COLO668 (cell line): ENCODE results near the gene ZNF592.
A peak's percentile ranks its signal among the peaks of the same experiment; 100 is the strongest.

ENCODE experiments used
- DNase-seq: peaks from one replicate; lab custom pipeline; 2025; ENCODE audit not compliant: unreplicated experiment; lab: John Stamatoyannopoulos, UW

ZNF592 gene

GRCh38 chr15:84827246-84827645 is 78.9 kb downstream of the ZNF592 start:
- no peak for DNase-seq

DNA sequence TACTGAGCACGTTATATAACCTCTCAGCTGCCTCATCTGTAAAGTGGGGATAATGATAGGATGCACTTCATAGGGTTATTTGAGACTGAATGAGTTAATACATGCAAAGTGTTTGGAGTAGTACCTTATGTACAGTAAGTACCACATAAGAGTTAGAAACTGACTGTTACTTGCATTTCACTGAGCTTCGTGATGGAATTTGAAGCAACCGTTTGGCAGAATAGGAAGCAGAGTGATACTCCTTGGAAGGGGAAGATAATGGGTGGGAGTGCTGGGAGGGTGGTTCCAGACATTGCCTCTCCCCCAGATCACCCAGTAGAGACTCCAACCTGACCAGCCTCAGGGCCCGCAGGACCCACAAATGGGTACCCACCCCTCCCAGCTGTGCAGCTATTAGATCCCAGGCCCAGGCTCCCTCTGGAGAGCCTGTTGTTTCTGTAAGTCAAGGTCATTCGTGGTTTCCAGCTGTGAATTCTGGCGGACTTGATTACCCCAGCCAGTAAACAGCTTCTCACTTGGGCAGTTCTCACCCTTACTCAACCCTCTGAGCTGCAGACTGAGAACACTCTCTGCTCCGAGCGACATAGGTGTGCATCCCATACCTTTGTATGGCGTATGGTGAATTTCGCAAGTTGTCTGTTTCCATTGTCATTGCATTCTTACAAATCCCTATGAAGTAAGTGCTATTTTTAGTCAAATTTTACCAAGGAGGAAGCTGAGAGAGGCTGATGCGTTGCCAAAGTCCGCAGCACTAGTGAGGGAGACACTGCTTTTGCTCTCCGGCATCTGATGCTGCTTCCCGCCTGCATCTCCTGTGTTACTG is 79.9 kb downstream of the ZNF592 start:
- DNase-seq, result no peak

GRCh38 chr15:84829428-84829827 is 81.0 kb downstream of the ZNF592 start:
- no peak for DNase-seq

- DNase-seq, result no peak
Observed at GRCh38 chr15:84830036-84830435, 81.6 kb downstream of the ZNF592 start.

DNA sequence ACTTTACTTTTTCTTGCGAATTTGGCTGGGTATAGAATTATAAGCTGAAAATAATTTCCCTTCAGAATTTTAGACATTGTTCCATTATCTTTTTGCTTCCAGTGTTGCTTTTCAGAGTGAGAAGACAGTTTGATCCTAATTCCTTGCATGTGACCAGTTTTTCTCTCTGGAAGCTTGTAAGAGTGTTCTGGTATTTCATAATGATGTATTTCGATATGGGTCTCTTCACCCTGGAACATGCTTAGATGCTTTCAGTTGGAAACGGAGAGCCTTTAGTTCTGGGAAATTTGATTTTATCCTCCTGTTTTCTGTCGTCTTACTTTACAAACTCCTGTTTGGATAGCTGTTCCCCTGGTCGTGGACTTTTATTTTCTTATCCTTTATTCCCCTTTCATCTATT is 82.6 kb downstream of the ZNF592 start:
- DNase-seq, result no peak

DNA sequence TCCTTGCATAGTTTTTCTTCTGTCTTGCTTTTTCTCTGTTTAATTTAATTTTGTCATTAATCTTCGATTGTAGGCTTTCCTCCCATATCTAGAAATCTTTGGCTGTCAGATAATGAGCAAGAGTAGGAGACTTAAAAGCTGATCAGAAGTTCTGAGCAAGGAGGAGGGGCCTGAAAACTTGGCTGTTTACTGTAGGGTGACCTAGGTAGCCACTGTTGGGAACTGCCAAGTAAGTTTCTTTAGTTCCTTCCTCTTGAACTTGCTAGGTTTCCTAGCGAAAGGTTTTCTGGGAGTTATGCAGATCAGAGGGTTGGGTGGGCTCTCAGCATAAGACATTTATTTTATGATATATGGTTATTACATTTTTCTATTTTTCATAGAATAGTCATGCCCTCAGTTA is 83.2 kb downstream of the ZNF592 start:
- no peak for DNase-seq

DNA sequence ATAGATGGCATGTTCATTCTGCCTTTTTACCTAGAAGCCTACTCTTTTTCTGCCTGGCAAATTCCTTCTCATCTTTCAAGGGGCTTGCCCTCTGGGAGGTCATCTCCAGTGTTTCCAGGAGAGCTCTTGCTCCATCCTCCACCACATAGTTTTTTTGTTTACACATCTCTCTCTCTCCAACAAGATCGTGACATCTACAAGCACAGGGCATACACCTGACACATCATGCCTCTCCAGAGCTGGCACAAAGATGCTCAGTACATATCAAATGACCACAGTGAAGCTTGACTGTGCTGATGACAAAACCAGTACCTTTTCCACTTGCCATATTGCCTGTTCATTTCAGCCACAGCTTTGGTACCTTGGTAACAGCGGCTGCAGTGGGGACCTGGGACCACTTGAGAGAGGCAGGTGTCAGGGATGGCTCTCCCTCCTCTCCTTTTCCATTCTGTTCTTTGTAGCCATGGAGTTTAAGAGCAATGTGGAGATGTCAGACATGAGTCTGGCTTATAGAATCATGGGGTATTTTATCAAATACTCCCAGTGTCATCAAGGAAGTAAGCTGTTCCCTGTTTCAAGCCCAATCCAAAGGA is 84.2 kb downstream of the ZNF592 start:
- peak; percentile 5 for DNase-seq

DNA sequence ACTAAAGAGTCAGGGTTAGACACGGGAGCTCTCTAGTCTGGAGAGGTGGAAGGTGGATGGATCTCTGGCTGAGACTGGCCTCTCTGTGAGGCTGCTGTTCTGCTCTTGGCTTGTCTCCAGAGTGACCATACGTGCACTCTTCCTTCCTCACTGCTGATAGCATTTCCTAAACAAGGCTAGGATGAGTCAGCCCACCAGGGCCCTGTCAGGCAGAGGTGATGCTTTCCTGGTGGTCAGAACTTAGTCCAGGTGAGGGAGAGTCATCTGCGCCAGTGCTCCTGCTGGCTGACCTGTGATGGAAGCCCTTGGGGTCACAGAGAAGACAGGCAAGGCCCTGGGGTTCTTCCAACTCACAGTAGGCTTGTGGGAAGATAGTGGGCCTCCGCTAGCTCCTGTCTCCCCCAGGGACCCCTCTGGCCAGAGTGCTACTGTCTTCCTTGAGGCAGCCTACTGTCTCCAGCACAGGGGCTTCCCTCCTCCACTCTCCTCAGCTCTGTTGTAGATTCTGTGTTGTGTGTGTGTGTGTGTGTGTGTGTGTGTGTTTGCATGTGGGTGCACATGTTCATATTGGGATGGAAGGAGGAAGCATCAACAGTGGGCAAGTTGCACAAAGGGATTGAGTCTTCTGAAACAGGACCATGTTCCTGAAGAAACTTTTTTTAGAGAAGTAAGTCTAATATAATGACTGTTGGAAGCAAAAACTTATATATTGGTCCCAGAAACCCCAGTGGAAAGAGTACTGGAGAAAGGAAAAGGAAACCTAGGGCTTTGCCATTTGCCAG is 85.2 kb downstream of the ZNF592 start:
- DNase-seq, result no peak

GRCh38 chr15:84834229-84834955 is 86.0 kb downstream of the ZNF592 start:
- DNase-seq, result peak; percentile 49

GRCh38 chr15:84834969-84835368 is 86.6 kb downstream of the ZNF592 start:
- peak; percentile 46 for DNase-seq

- DNase-seq, result no peak
Observed at GRCh38 chr15:84835661-84836337, 87.4 kb downstream of the ZNF592 start.

GRCh38 chr15:84836844-84837243 is 88.5 kb downstream of the ZNF592 start:
- DNase-seq, result no peak

GRCh38 chr15:84839714-84840113 is 91.3 kb downstream of the ZNF592 start:
- DNase-seq, result no peak

- no peak for DNase-seq
Observed at GRCh38 chr15:84840255-84840654, 91.9 kb downstream of the ZNF592 start.

- DNase-seq, result peak; percentile 76
Observed at GRCh38 chr15:84840741-84841429, 92.5 kb downstream of the ZNF592 start.

DNA sequence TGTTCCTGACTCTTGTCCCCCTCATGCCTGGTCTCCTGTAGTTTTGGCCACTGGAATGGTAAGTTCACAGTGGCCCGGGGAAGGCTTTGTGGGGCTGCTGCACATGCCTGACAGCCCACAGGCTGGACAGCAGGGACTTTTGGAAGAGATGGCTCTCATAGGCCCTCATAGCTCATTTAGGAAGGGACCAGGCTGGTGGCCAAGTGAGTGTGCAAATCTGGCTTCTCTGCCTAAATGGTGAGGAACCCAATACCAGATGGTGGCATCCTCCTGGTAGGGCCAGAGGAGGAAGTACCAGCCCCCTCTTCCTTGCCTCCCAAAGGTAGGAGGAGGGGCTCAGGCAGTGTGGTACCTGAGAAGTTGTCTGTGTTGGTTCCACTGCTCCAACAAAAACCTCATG is 94.4 kb downstream of the ZNF592 start:
- no peak for DNase-seq

DNA sequence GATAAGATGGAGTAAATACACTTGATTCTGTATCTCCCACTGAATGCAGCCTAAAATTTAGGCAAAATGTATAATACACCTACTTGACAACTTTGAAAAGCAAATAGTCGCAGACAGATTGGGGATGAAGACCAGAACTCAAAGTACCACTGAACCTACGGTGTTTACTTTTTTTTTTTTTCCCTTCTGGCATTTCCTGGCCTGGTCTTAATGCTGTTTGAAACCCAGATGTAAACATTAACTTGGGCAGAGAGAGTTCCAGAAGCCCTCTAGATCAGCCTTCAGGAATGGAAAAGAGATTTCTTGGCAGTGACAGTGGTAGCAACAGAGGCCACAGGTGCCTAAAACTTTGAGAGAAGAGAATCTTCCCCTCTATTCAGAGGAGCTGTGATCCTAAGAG is 96.6 kb downstream of the ZNF592 start:
- no peak for DNase-seq

GRCh38 chr15:84845631-84846030 is 97.2 kb downstream of the ZNF592 start:
- DNase-seq, result peak; percentile 38

DNA sequence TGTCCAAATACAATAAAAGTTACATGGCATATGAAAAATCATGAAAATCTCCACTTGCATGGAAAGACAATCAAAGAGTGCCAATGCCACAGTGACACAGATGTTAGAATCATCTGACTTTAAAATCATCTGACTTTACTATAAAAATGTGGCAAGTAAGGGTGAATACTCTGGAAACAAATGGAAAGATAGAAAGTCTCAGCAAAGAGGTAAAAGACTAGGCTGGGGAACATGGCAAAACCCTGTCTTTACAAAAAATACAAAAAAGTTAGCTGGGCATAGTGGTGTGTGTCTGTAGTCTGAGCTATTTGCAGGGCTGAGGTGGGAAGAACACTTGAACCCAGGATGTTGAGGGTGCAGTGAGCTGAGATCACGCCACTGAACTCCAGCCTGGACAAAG is 97.9 kb downstream of the ZNF592 start:
- DNase-seq, result no peak

DNA sequence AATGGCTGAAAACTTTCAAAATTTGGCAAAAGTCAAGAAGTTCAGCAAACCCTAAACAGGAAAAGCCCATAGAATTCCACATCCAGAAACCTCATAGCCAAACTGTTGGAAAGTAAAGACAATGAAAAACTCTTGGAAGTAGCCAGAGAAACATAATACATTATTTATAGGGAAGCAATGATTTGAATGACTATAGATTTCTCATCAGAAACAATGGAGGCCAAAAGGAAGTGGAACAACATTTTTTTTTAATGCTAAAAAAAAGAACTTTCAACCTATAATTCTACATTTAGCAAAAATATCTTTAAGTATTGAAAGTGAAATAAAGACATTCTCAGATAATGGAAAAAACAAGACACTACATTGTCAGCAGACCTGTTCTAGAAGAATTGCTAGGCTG is 99.0 kb downstream of the ZNF592 start:
- no peak for DNase-seq
